Measurements from ENCODE around the gene EN2. TPM values are rescaled to one million over a fixed set of nuclear protein-coding genes. Genes with fewer than 3 reads are reported as not detected.

EN2 gene
- total RNA-seq, 4 donors from 2014 or later, result not detected

DNA sequence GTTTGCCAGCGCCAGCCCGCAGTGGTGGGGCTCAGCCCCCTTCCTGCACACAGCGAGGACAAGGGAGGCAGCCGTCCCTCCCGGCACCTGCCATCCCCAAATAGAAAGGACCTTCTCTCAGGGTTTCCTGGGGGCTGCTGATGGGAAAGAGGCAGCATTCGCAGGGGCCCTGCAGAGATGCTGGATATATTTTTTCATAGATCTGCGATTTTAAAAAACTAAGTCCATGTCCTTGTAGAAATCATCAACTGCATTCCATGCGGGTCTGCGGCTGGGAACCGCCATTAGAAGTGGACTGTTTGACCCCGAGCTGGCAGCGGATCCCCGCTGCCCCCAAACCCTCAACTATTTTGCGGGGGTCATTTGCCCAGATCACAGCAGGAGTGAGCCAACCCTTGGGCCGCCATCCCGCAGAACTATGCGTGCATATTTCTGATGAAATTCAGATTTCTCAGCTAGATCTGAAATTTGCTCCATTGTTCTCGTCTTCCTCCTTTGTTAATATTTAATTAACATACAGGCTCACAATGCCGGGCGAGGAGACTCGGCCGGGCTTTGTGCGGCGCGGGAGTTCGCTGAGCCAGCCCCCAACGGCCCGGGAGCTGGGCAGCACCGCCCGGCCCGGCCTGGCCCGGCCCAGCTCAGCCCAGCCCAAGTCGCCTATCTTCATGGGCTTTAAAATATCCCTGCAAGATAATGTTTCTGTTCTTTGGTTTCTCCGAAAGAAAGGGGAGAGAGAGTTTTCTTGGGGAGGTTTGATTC lies 2.0 kb downstream of the EN2 start:
- 0 to 10% methylated on average over 1 to 31 of the region's 34 CpGs for WGBS, 2 donors (ENCODE audit: low coverage in 1 of 2)
- TF ChIP-seq EP300 (IDR thresholded peaks at IDR 0.05; ENCODE audit: low read depth) (no peak), POLR2AphosphoS5 (IDR thresholded peaks at IDR 0.05) (no peak), POLR2A (IDR thresholded peaks at IDR 0.05) (no peak)
- TF ChIP-seq, protein P1, sequence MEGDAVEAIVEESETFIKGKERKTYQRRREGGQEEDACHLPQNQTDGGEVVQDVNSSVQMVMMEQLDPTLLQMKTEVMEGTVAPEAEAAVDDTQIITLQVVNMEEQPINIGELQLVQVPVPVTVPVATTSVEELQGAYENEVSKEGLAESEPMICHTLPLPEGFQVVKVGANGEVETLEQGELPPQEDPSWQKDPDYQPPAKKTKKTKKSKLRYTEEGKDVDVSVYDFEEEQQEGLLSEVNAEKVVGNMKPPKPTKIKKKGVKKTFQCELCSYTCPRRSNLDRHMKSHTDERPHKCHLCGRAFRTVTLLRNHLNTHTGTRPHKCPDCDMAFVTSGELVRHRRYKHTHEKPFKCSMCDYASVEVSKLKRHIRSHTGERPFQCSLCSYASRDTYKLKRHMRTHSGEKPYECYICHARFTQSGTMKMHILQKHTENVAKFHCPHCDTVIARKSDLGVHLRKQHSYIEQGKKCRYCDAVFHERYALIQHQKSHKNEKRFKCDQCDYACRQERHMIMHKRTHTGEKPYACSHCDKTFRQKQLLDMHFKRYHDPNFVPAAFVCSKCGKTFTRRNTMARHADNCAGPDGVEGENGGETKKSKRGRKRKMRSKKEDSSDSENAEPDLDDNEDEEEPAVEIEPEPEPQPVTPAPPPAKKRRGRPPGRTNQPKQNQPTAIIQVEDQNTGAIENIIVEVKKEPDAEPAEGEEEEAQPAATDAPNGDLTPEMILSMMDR (IDR thresholded peaks at IDR 0.05), result no peak
- no peaks in the 10 kb centered on the region for H3K36me3 ChIP-seq
- H3K4me3 ChIP-seq, result no peak overlapping the region
- in situ Hi-C loops (cut with MboI; ENCODE audit: low pct_ligation_motif_present in 1 of 4, low pct_unique_long_range_greater_than_20kb in 1 of 4, low sequenced_read_pairs in 3 of 4) (no loop called here), intact Hi-C loops (cut with DNase I; ENCODE audit: low total_unique reads) (no loop called here)
- H3K4me1 ChIP-seq, result peaks cover 8 to 29% (median 26%) of the 10 kb centered on the region in 4 donors
- H3K9me3 ChIP-seq, result no peaks in the 10 kb centered on the region
- H3K27me3 ChIP-seq, result peaks cover 96% of the 10 kb centered on the region
- DNase-seq, result no peak
- H3K27ac ChIP-seq, result no peak overlapping the region

DNA sequence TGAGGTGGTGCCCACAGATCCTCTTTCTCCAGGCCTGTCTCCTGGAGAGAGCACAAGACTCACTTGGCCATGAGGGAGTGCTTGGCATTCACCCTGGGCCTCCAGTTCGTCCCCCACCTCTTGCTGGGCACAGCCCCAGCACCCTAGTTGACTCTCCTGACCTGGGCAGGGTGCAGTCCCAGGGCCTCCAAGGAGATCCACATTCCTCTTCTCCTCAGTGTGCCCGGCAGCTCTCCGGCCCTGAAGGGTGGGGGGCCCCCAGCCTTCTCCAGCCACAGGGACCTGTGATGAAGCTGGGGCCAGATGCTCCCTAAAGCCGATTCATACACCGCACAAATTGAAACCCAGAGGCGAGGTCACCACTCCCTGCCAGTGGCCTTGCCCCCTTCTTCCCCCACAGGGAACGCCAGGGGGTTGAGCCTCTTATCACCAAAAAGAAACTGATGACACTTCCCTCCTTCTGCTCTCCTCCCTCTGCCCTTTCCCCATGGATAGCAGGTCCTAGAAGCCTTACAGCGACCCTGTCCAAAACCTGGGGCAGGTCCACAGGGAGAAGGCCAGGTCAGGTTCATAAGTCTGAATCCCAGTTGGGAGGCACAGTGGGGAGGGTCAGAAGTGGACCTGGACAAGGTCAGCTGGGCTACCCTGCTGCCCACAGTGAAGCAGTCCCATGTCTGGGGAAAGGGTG lies 3.1 kb downstream of the EN2 start:
- in situ Hi-C loops (cut with MboI; ENCODE audit: low pct_ligation_motif_present in 1 of 4, low pct_unique_long_range_greater_than_20kb in 1 of 4, low sequenced_read_pairs in 3 of 4), result no loop called here
- no peak for TF ChIP-seq POLR2A (IDR thresholded peaks at IDR 0.05)
- TF ChIP-seq POLR2AphosphoS5 (IDR thresholded peaks at IDR 0.05), result no peak
- TF ChIP-seq, protein P1 (IDR thresholded peaks at IDR 0.05), result no peak
- TF ChIP-seq EP300 (IDR thresholded peaks at IDR 0.05; ENCODE audit: low read depth), result no peak
- no peak for DNase-seq
- Histone ChIP-seq H3K27me3 (peaks cover 96% of the 10 kb centered on the region), H3K36me3 (no peaks in the 10 kb centered on the region), H3K4me3 (no peak overlapping the region), H3K9me3 (no peaks in the 10 kb centered on the region), H3K27ac (no peak overlapping the region), H3K4me1 (peaks cover 8 to 28% (median 26%) of the 10 kb centered on the region in 4 donors)
- WGBS, 2 donors (ENCODE audit: low coverage in 1 of 2), result 16% methylated on average over 7 of the region's 8 CpGs; no CpG with 5 or more reads in 1 of the 2 donors
- intact Hi-C loops (cut with DNase I; ENCODE audit: low total_unique reads), result no loop called here

DNA sequence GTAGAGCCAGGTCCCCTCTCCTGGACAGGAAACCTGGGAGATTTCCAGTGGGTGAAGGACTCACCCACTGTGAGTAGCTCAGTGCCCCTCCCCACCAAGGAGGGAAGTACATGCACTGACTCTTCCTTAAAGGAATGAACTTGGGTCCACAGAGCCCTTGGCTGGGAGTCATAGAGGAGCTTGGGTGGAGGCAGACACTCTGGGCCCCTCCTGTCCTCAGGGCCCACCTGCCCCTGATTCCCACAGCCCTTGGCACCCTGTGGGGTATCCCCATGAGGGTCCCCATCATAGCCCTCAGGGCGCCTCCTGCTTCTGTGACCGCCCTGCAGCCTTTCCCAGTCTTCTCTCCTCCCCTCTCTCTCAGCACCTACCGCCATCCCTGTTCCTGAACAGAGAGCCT lies 3.7 kb downstream of the EN2 start:
- WGBS, 2 donors (ENCODE audit: low coverage in 1 of 2), result 12 to 61% methylated on average over 3 of the region's 3 CpGs
- in situ Hi-C loops (cut with MboI; ENCODE audit: low pct_ligation_motif_present in 1 of 4, low pct_unique_long_range_greater_than_20kb in 1 of 4, low sequenced_read_pairs in 3 of 4) (no loop called here), intact Hi-C loops (cut with DNase I; ENCODE audit: low total_unique reads) (no loop called here)
- TF ChIP-seq POLR2A (IDR thresholded peaks at IDR 0.05), result no peak
- TF ChIP-seq, protein P1 (IDR thresholded peaks at IDR 0.05), result no peak
- TF ChIP-seq POLR2AphosphoS5 (IDR thresholded peaks at IDR 0.05), result no peak
- no peak for DNase-seq
- Histone ChIP-seq H3K9me3 (no peaks in the 10 kb centered on the region), H3K4me3 (no peak overlapping the region), H3K4me1 (peaks cover 9 to 28% (median 24%) of the 10 kb centered on the region in 4 donors), H3K27ac (no peak overlapping the region), H3K36me3 (no peaks in the 10 kb centered on the region), H3K27me3 (peaks cover 96% of the 10 kb centered on the region)

DNA sequence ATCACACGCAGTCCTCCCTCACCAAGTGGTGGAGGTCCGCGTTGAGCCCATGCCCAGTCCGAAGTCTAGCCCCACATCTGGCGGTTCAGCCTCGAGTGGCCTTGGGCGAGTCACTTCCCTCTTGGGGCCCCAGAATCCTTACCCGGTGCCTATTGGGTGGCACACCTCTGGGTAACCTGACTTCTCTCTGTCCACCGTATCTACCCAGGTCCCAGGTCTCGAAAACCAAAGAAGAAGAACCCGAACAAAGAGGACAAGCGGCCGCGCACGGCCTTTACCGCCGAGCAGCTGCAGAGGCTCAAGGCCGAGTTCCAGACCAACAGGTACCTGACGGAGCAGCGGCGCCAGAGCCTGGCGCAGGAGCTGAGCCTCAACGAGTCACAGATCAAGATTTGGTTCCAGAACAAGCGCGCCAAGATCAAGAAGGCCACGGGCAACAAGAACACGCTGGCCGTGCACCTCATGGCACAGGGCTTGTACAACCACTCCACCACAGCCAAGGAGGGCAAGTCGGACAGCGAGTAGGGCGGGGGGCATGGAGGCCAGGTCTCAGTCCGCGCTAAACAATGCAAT lies 4.3 kb downstream of the EN2 start:
- peaks cover 13 to 28% (median 24%) of the 10 kb centered on the region in 4 donors for H3K4me1 ChIP-seq
- no peaks in the 10 kb centered on the region for H3K36me3 ChIP-seq
- no peaks in the 10 kb centered on the region for H3K9me3 ChIP-seq
- WGBS, 2 donors (ENCODE audit: low coverage in 1 of 2), result 4 to 22% methylated on average over 8 to 33 of the region's 33 CpGs
- peaks cover 96% of the 10 kb centered on the region for H3K27me3 ChIP-seq
- in situ Hi-C loops (cut with MboI; ENCODE audit: low pct_ligation_motif_present in 1 of 4, low pct_unique_long_range_greater_than_20kb in 1 of 4, low sequenced_read_pairs in 3 of 4) (no loop called here), intact Hi-C loops (cut with DNase I; ENCODE audit: low total_unique reads) (no loop called here)
- no peak overlapping the region for H3K4me3 ChIP-seq
- no peak overlapping the region for H3K27ac ChIP-seq
- DNase-seq, result no peak
- TF ChIP-seq EP300 (IDR thresholded peaks at IDR 0.05; ENCODE audit: low read depth), result no peak
- TF ChIP-seq, protein P1 (IDR thresholded peaks at IDR 0.05), result no peak
- no peak for TF ChIP-seq POLR2AphosphoS5 (IDR thresholded peaks at IDR 0.05)
- TF ChIP-seq POLR2A (IDR thresholded peaks at IDR 0.05), result no peak

All from transverse colon (tissue), 4 donors.